Neural progenitor cell (in vitro differentiated cells): ENCODE data around the gene UNC93A. TPM values are rescaled to one million over a fixed set of nuclear protein-coding genes. Genes with fewer than 3 reads are reported as not detected.
"Not testable (repeated sequence)": the region's sequence is repeated elsewhere in the genome, so short reads cannot be mapped to it uniquely, and the experiment has no call there.

Experiments
- DNase-seq: peaks from one replicate; pipeline ENCODE4 v3.0.0-alpha.2; 2016; ENCODE audit warnings: low spot score
- H2AFZ ChIP-seq: fragments of 200-600 bp; sonication (generic); replicated peaks from 2 replicates; pipeline ENCODE4 v1.6.1; 2016; ENCODE audit warnings: antibody characterized with exemption
- H3F3A ChIP-seq: fragments of 200-600 bp; sonication (generic); 2 replicates; pipeline ENCODE4 v1.6.1; 2016; ENCODE audit warnings: antibody characterized with exemption, low read depth
- H3K27ac ChIP-seq: fragments of 200-600 bp; sonication (generic); 2 replicates; pipeline ENCODE4 v1.5.1; 2016; ENCODE audit warnings: mild to moderate bottlenecking
- H3K27me3 ChIP-seq: fragments of 200-600 bp; sonication (generic); 2 replicates; pipeline ENCODE4 v1.6.1; 2016; ENCODE audit warnings: mild to moderate bottlenecking, moderate library complexity
- H3K36me3 ChIP-seq: fragments of 200-600 bp; sonication (generic); 2 replicates; pipeline ENCODE4 v1.5.1; 2016
- H3K4me1 ChIP-seq: fragments of 200-600 bp; sonication (generic); 2 replicates; pipeline ENCODE4 v1.6.1; 2016; ENCODE audit warnings: mixed run types
- H3K4me2 ChIP-seq: fragments of 200-600 bp; sonication (generic); 2 replicates; pipeline ENCODE4 v1.6.1; 2016
- H3K4me3 ChIP-seq: fragments of 200-600 bp; sonication (generic); 2 replicates; pipeline ENCODE4 v1.5.1; 2016
- H3K79me2 ChIP-seq: fragments of 200-600 bp; sonication (generic); 2 replicates; pipeline ENCODE4 v1.6.1; 2016; ENCODE audit warnings: low read depth
- H3K9ac ChIP-seq: fragments of 200-600 bp; sonication (generic); 2 replicates; pipeline ENCODE4 v1.6.1; 2016
- H3K9me3 ChIP-seq: fragments of 200-600 bp; sonication (generic); 2 replicates; pipeline ENCODE4 v1.5.1; 2016; ENCODE audit warnings: low read depth
- H4K20me1 ChIP-seq: fragments of 200-600 bp; sonication (generic); 2 replicates; pipeline ENCODE4 v1.6.1; 2016; ENCODE audit warnings: low read depth
- H3K27ac Mint-ChIP-seq: 3 replicates; pipeline ENCODE4 v1.8.0; 2021; ENCODE audit warnings: mixed read lengths
- H3K27me3 Mint-ChIP-seq: 2 replicates; pipeline ENCODE4 v1.8.0; 2022; ENCODE audit warnings: low read depth, mild to moderate bottlenecking, inconsistent platforms, moderate library complexity, mixed read lengths; ENCODE audit not compliant: insufficient read depth
- H3K36me3 Mint-ChIP-seq: 3 replicates; pipeline ENCODE4 v1.8.0; 2021; ENCODE audit warnings: mixed read lengths
- H3K4me1 Mint-ChIP-seq: 3 replicates; pipeline ENCODE4 v1.8.0; 2021; ENCODE audit warnings: mixed read lengths
- H3K4me3 Mint-ChIP-seq: 3 replicates; pipeline ENCODE4 v1.8.0; 2021; ENCODE audit warnings: mild to moderate bottlenecking, moderate library complexity, mixed read lengths
- H3K9me3 Mint-ChIP-seq: 3 replicates; pipeline ENCODE4 v1.8.0; 2020; ENCODE audit warnings: mixed read lengths
- CTCF ChIP-seq: fragments of 200-600 bp; sonication (generic); IDR thresholded peaks from 2 replicates; pipeline ENCODE4 v1.5.1; 2017; ENCODE audit warnings: antibody characterized with exemption, mild to moderate bottlenecking
- EZH2 ChIP-seq: fragments of 200-600 bp; sonication (generic); IDR thresholded peaks from 2 replicates; pipeline ENCODE4 v1.6.1; 2017; ENCODE audit warnings: antibody characterized with exemption, mild to moderate bottlenecking, moderate library complexity
- EZH2phosphoT487 ChIP-seq: fragments of 200-600 bp; sonication (generic); IDR thresholded peaks from 2 replicates; pipeline ENCODE4 v1.6.1; 2017; ENCODE audit warnings: antibody characterized with exemption
- total RNA-seq: library from RNA; depleted of rRNA; stranded (reverse); fragments of >200 nt; gene quantifications from 2 replicates; pipeline ENCODE4 v1.2.3, GENCODE V29; 2015; ENCODE audit warnings: low replicate concordance

Gene UNC93A
- total RNA-seq, 1 donor from 2014 or later: not detected

GRCh38 chr6:167258646-167259045 lies 32.5 kb upstream of the UNC93A start:
- no peak overlapping the region for H3K4me3 Mint-ChIP-seq

GRCh38 chr6:167266057-167266829 lies 24.9 kb upstream of the UNC93A start:
- not testable (repeated sequence) for H2AFZ ChIP-seq, H3K27me3 ChIP-seq, DNase-seq, H3K36me3 ChIP-seq, H3K27ac ChIP-seq, H3K36me3 Mint-ChIP-seq, H3K4me1 ChIP-seq, H3F3A ChIP-seq, H3K4me2 ChIP-seq, H3K9me3 ChIP-seq, H4K20me1 ChIP-seq, H3K79me2 ChIP-seq, H3K9ac ChIP-seq, H3K4me3 ChIP-seq, H3K4me3 Mint-ChIP-seq, H3K27me3 Mint-ChIP-seq
- peaks cover 24% of the 10 kb centered on the region for H3K9me3 Mint-ChIP-seq
- peaks cover 36% of the 10 kb centered on the region for H3K4me1 Mint-ChIP-seq
- peak overlapping the region; percentile 74 for H3K27ac Mint-ChIP-seq

More at GRCh38 chr6:167258646-167259045, 32.5 kb upstream of the UNC93A start:
- Mint-ChIP-seq H3K27ac (no peak overlapping the region), H3K4me1 (peaks cover 2% of the 10 kb centered on the region), H3K27me3 (peaks cover 10% of the 10 kb centered on the region), H3K36me3 (peaks cover 2% of the 10 kb centered on the region), H3K9me3 (peaks cover 51% of the 10 kb centered on the region)
- no peaks in the 10 kb centered on the region for H3K9me3 ChIP-seq
- no peak for DNase-seq
- H3K36me3 ChIP-seq: no peaks in the 10 kb centered on the region
- H3K9ac ChIP-seq: no peak overlapping the region
- no peak overlapping the region for H3K4me3 ChIP-seq
- H3K79me2 ChIP-seq: no peaks in the 10 kb centered on the region
- no peak overlapping the region for H2AFZ ChIP-seq
- H3K27ac ChIP-seq: no peak overlapping the region
- H3F3A ChIP-seq: no peaks in the 10 kb centered on the region
- H4K20me1 ChIP-seq: no peaks in the 10 kb centered on the region
- no peaks in the 10 kb centered on the region for H3K4me1 ChIP-seq
- H3K4me2 ChIP-seq: no peak overlapping the region
- TF ChIP-seq CTCF (no peak), EZH2phosphoT487 (no peak), EZH2 (no peak)
- no peaks in the 10 kb centered on the region for H3K27me3 ChIP-seq

- H3K36me3 ChIP-seq: no peaks in the 10 kb centered on the region
- no peaks in the 10 kb centered on the region for H3K27me3 ChIP-seq
- peaks cover 19% of the 10 kb centered on the region for H3K9me3 Mint-ChIP-seq
- peak overlapping the region; percentile 33 for H3K4me3 Mint-ChIP-seq
- H3K4me3 ChIP-seq: no peak overlapping the region
- DNase-seq: no peak
- no peak overlapping the region for H3K27ac ChIP-seq
- peak overlapping the region; percentile 95 for H3K27ac Mint-ChIP-seq
- no peaks in the 10 kb centered on the region for H3K9me3 ChIP-seq
- no peak overlapping the region for H3K4me2 ChIP-seq
- no peak overlapping the region for H3K9ac ChIP-seq
- no peaks in the 10 kb centered on the region for H3F3A ChIP-seq
- H3K36me3 Mint-ChIP-seq: no peaks in the 10 kb centered on the region
- H3K4me1 Mint-ChIP-seq: peaks cover 36% of the 10 kb centered on the region
- peaks cover 3% of the 10 kb centered on the region for H3K27me3 Mint-ChIP-seq
- H3K4me1 ChIP-seq: no peaks in the 10 kb centered on the region
- H2AFZ ChIP-seq: no peak overlapping the region
- TF ChIP-seq CTCF (no peak), EZH2phosphoT487 (no peak), EZH2 (no peak)
- no peaks in the 10 kb centered on the region for H4K20me1 ChIP-seq
- no peaks in the 10 kb centered on the region for H3K79me2 ChIP-seq
Measured at GRCh38 chr6:167266830-167267555, 24.1 kb upstream of the UNC93A start.

GRCh38 chr6:167267556-167267898 lies 23.6 kb upstream of the UNC93A start:
- not testable (repeated sequence) for H3K4me2 ChIP-seq, DNase-seq, H3F3A ChIP-seq, H3K27me3 Mint-ChIP-seq, H3K27ac ChIP-seq, H3K4me3 ChIP-seq, H4K20me1 ChIP-seq, H3K4me1 ChIP-seq, H3K36me3 Mint-ChIP-seq, H3K9me3 ChIP-seq, H3K79me2 ChIP-seq, H3K27me3 ChIP-seq, H3K36me3 ChIP-seq, H2AFZ ChIP-seq, H3K9ac ChIP-seq, H3K4me3 Mint-ChIP-seq
- peaks cover 13% of the 10 kb centered on the region for H3K9me3 Mint-ChIP-seq
- H3K4me1 Mint-ChIP-seq: peaks cover 36% of the 10 kb centered on the region
- peak overlapping the region; percentile 93 for H3K27ac Mint-ChIP-seq
